ENCODE measurements around the gene HAL. TPM values are rescaled to one million over a fixed set of nuclear protein-coding genes. Genes with fewer than 3 reads are reported as not detected.

The HAL gene
- total and polyA plus RNA-seq, 12 donors, result 0.13 to 0.40 (median 0.20) TPM; not detected in 4

GRCh38 chr12:95988506-95989275 is 7.5 kb downstream of the HAL start:
- Histone ChIP-seq H3K27ac (no peak overlapping the region), H3K4me3 (no peak overlapping the region), H3K4me1 (replicated peaks in 1 of 2) (no peaks in the 10 kb centered on the region), H3K36me3 (replicated peaks in 1 of 2) (no peaks in the 10 kb centered on the region), H3K27me3 (no peaks in the 10 kb centered on the region), H3K9me3 (replicated peaks in 1 of 3) (no peaks in the 10 kb centered on the region)
- WGBS, 4 donors, result 76 to 81% (median 77%) methylated on average over 11 of the region's 11 CpGs
- no peak for DNase-seq
- intact Hi-C loops (cut with DNase I), result no loop called here
- no peak for TF ChIP-seq POLR2A (IDR thresholded peaks at IDR 0.05)
- TF ChIP-seq CTCF (IDR thresholded peaks at IDR 0.05), result no peak

GRCh38 chr12:95986635-95987570 is 9.2 kb downstream of the HAL start:
- H3K4me3 ChIP-seq, result no peak overlapping the region
- no peaks in the 10 kb centered on the region for H3K4me1 ChIP-seq (replicated peaks in 1 of 2)
- H3K27ac ChIP-seq, result no peak overlapping the region
- no peak for DNase-seq
- WGBS, 4 donors, result 82 to 86% (median 86%) methylated on average over 14 of the region's 14 CpGs
- no peaks in the 10 kb centered on the region for H3K27me3 ChIP-seq
- TF ChIP-seq CTCF (IDR thresholded peaks at IDR 0.05), result no peak
- TF ChIP-seq POLR2A (IDR thresholded peaks at IDR 0.05), result no peak
- no peaks in the 10 kb centered on the region for H3K9me3 ChIP-seq (replicated peaks in 1 of 3)
- H3K36me3 ChIP-seq (replicated peaks in 1 of 2), result no peaks in the 10 kb centered on the region
- intact Hi-C loops (cut with DNase I), result no loop called here

- H3K27ac ChIP-seq, result no peak overlapping the region
- WGBS, 4 donors, result 81 to 88% (median 85%) methylated on average over 1 of the region's 1 CpG
- no peak for TF ChIP-seq POLR2A (IDR thresholded peaks at IDR 0.05)
- TF ChIP-seq CTCF (IDR thresholded peaks at IDR 0.05), result no peak
Measured at GRCh38 chr12:95984682-95985081, 11.5 kb downstream of the HAL start.

GRCh38 chr12:95982602-95983001 is 13.5 kb downstream of the HAL start:
- Histone ChIP-seq H3K36me3 (replicated peaks in 1 of 2) (no peaks in the 10 kb centered on the region), H3K4me3 (no peak overlapping the region), H3K9me3 (replicated peaks in 1 of 3) (no peaks in the 10 kb centered on the region), H3K27me3 (no peaks in the 10 kb centered on the region), H3K27ac (no peak overlapping the region), H3K4me1 (replicated peaks in 1 of 2) (no peaks in the 10 kb centered on the region)
- no peak for DNase-seq
- intact Hi-C loops (cut with DNase I), result no loop called here
- TF ChIP-seq POLR2A (IDR thresholded peaks at IDR 0.05) (no peak), CTCF (IDR thresholded peaks at IDR 0.05) (no peak)
- 75 to 87% (median 78%) methylated on average over 1 of the region's 1 CpG for WGBS, 4 donors

More at GRCh38 chr12:95984682-95985081, 11.5 kb downstream of the HAL start:
- Histone ChIP-seq H3K4me3 (peak overlapping the region in 1 of 4 donors; percentile 14), H3K9me3 (replicated peaks in 1 of 3) (no peaks in the 10 kb centered on the region), H3K4me1 (replicated peaks in 1 of 2) (no peaks in the 10 kb centered on the region), H3K27me3 (no peaks in the 10 kb centered on the region), H3K36me3 (replicated peaks in 1 of 2) (no peaks in the 10 kb centered on the region)
- intact Hi-C loops (cut with DNase I), result no loop called here
- no peak for DNase-seq
